Neutrophil (primary cell): ENCODE measurements around the gene PLXNA4.

Experiments used
- H3K27ac ChIP-seq: fragments of 200-600 bp; sonication (generic); 2 replicates; pipeline ENCODE4 v1.5.1; 2016; ENCODE audit warnings: mild to moderate bottlenecking, moderate library complexity
- H3K27me3 ChIP-seq: fragments of 200-600 bp; sonication (generic); 2 replicates; pipeline ENCODE4 v1.6.0; 2016; ENCODE audit warnings: mild to moderate bottlenecking
- H3K36me3 ChIP-seq: fragments of 200-600 bp; sonication (generic); 2 replicates; pipeline ENCODE4 v1.5.1; 2017
- H3K4me1 ChIP-seq, 2 experiments: fragments of 200-600 bp in 1 of 2; sonication (generic) in 1 of 2; 1 replicate in 1 of 2; 2 replicates in 1 of 2; pipeline versions ENCODE4 v1.5.1 to v1.6.1; 2013 to 2016; ENCODE audit warnings: low read depth in 1 of 2, low read length in 1 of 2, mild to moderate bottlenecking in 1 of 2, moderate library complexity in 1 of 2; ENCODE audit not compliant: control insufficient read depth in 1 of 2, insufficient read depth in 1 of 2
- H3K4me3 ChIP-seq, 2 experiments: fragments of 200-600 bp in 1 of 2; sonication (generic) in 1 of 2; 1 replicate in 1 of 2; 2 replicates in 1 of 2; pipeline ENCODE4 v1.5.1; 2013 to 2016; ENCODE audit warnings: low read depth in 1 of 2, low read length in 1 of 2, mild to moderate bottlenecking in 1 of 2, moderate library complexity in 1 of 2
- H3K9me3 ChIP-seq: fragments of 200-600 bp; sonication (generic); 2 replicates; pipeline ENCODE4 v1.5.1; 2016
- CTCF ChIP-seq: fragments of 200-600 bp; sonication (generic); IDR thresholded peaks from 2 replicates; pipeline ENCODE4 v1.5.1; 2016; ENCODE audit warnings: antibody characterized with exemption

Gene PLXNA4

GRCh38 chr7:132214452-132214851, 361.8 kb downstream of the PLXNA4 start:
- TF ChIP-seq CTCF = no peak
- H3K27ac ChIP-seq = no peak overlapping the region
- no peaks in the 10 kb centered on the region for H3K9me3 ChIP-seq
- no peaks in the 10 kb centered on the region for H3K27me3 ChIP-seq
- H3K4me1 ChIP-seq = no peaks in the 10 kb centered on the region
- no peaks in the 10 kb centered on the region for H3K36me3 ChIP-seq
- H3K4me3 ChIP-seq = no peak overlapping the region

GRCh38 chr7:132213583-132213982, 362.7 kb downstream of the PLXNA4 start:
- TF ChIP-seq CTCF = no peak
- H3K27me3 ChIP-seq = no peaks in the 10 kb centered on the region
- no peak overlapping the region for H3K4me3 ChIP-seq
- H3K4me1 ChIP-seq = no peaks in the 10 kb centered on the region
- H3K36me3 ChIP-seq = no peaks in the 10 kb centered on the region
- no peaks in the 10 kb centered on the region for H3K9me3 ChIP-seq
- no peak overlapping the region for H3K27ac ChIP-seq

- TF ChIP-seq CTCF = no peak
- no peaks in the 10 kb centered on the region for H3K27me3 ChIP-seq
- no peaks in the 10 kb centered on the region for H3K4me1 ChIP-seq
- no peaks in the 10 kb centered on the region for H3K36me3 ChIP-seq
- no peak overlapping the region for H3K27ac ChIP-seq
- no peak overlapping the region for H3K4me3 ChIP-seq
- no peaks in the 10 kb centered on the region for H3K9me3 ChIP-seq
Observed at GRCh38 chr7:132211971-132212370, 364.3 kb downstream of the PLXNA4 start.

- Histone ChIP-seq H3K27ac (no peak overlapping the region), H3K4me3 (no peak overlapping the region), H3K27me3 (no peaks in the 10 kb centered on the region), H3K4me1 (no peaks in the 10 kb centered on the region), H3K36me3 (no peaks in the 10 kb centered on the region), H3K9me3 (no peaks in the 10 kb centered on the region)
- TF ChIP-seq CTCF = no peak
Observed at GRCh38 chr7:132210821-132211220, 365.4 kb downstream of the PLXNA4 start.

GRCh38 chr7:132207782-132208181, 368.5 kb downstream of the PLXNA4 start:
- no peak overlapping the region for H3K4me3 ChIP-seq
- no peaks in the 10 kb centered on the region for H3K27me3 ChIP-seq
- no peaks in the 10 kb centered on the region for H3K9me3 ChIP-seq
- no peaks in the 10 kb centered on the region for H3K36me3 ChIP-seq
- no peak for TF ChIP-seq CTCF
- H3K27ac ChIP-seq = no peak overlapping the region
- H3K4me1 ChIP-seq = no peaks in the 10 kb centered on the region

GRCh38 chr7:132207211-132207610, 369.1 kb downstream of the PLXNA4 start:
- Histone ChIP-seq H3K36me3 (no peaks in the 10 kb centered on the region), H3K27ac (no peak overlapping the region), H3K4me1 (no peaks in the 10 kb centered on the region), H3K4me3 (no peak overlapping the region), H3K9me3 (no peaks in the 10 kb centered on the region), H3K27me3 (no peaks in the 10 kb centered on the region)
- no peak for TF ChIP-seq CTCF
